Posterior cingulate gyrus (tissue), 11 donors: ENCODE data around the gene GPRC6A.

Source experiments
- DNase-seq, 10 donors: peaks; one replicate each; pipeline versions ENCODE4 v3.0.0 to v3.0.0-alpha.2; 2020 to 2021; ENCODE audit warnings: mixed read lengths in 3 of 10
- intact Hi-C: fragments of 100-400 bp; cut with DNase I; formaldehyde crosslinking; loops from one replicate; pipeline ENCODE4 v1.15.1; 2023

GPRC6A gene

DNA sequence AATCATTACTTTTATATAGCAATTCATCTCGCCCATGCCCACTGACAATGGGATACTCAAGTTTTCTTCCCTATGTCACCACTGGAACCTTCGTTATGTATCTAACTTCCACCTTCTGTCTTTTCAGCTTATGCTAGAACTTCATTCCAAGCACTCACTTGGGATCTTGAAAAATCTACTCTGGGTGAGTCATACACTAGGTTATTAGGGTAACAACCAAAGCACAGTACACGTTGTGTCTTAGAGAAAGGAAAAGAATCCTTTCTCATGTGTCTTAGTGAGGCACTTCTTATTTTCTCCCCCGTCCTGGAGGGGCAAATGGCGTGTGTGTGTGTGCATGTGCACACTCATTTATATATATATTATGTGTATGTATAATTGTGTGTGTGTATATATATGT, 45.0 kb downstream of the GPRC6A start:
- intact Hi-C loops = no loop called here
- DNase-seq = no peak

DNA sequence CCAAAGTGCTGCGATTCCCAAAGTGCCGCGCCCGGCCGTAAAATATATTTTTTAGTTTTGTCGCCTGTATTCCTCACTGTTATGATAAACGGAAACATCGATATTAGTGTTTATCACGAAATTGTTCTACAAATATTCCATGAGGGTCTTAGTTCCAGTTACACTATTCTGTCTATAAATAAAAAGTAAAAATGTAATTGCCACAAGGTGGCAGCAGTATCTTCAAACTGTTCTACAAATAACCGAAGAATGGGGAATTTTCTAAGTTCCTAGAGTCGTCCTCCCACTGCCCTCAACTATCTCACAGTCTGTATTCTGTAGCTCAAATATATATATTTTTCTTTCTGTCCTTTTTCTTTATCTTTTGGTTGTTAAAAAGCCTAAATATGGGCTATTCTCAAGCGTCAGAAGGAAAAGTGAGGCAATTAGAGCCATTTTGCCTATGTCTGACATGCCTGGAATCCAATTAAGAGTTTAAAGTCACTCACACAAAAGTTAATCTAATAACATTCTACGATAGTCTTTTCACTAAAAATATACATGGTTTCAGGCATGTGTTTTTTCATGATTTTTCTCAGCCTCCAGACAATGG, 49.2 kb downstream of the GPRC6A start:
- DNase-seq = no peak
- intact Hi-C loops = loop anchor here (1.0 to 2.0 kb wide), 2 partner anchors 68 to 189 kb away; no protein-coding TSS in a partner anchor

DNA sequence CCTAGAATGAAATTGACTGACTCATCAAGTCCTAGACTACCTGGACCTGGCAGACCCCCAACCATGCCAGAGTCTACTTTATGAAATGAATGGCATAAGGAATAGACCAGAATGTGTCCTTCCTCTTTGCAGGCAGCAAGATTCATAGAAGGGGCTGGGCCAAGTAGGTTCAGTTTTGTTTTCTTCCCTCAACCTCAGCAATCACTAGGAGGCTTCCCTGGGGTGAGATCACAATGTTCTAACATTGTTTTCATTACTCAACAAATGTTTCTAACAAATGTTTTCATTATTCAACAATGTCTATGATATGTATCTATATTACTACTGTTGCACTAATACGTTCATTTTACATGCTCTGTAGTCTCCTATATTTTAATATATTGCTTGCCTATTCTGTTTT, 55.0 kb downstream of the GPRC6A start:
- intact Hi-C loops = no loop called here

DNA sequence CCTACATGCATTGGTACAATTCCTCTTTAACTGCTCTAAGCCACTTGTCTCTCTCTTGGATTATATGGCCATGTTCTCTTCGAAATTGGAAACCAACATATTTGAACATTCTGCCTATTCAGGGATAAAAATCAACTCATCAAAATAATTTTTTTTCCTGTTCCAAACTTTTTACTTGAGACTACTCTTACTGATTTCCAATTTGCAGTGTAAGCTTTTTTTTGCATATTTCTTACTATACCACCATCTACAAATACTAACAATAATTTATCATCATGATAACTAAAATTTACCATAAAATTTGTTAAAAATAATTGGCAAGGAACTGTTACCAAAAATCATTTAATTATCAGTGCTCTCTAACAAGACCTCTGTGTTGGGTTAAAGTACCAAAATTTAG, 56.4 kb downstream of the GPRC6A start:
- intact Hi-C loops = no loop called here
- no peak for DNase-seq

More for the DNA sequence above, 55.0 kb downstream of the GPRC6A start:
- DNase-seq = no peak

DNA sequence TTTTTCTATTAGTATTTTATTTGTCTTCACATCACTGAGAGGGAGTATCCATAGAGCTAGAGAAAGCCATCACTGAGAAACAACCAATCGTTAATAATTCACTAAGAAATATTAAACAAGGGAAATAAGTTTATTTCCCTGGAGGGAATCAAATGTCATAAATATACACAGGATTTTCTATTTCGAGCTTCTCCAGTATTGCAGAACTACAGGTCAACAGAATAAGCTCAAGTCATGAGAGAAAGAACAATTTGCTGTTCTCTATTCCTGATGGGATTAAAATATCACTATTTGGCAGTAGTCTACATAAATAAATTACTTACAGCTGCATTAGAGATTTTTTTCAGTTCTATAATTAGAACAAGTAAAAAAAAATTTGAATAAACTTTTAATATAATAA, 61.2 kb downstream of the GPRC6A start:
- intact Hi-C loops = no loop called here
- no peak for DNase-seq

DNA sequence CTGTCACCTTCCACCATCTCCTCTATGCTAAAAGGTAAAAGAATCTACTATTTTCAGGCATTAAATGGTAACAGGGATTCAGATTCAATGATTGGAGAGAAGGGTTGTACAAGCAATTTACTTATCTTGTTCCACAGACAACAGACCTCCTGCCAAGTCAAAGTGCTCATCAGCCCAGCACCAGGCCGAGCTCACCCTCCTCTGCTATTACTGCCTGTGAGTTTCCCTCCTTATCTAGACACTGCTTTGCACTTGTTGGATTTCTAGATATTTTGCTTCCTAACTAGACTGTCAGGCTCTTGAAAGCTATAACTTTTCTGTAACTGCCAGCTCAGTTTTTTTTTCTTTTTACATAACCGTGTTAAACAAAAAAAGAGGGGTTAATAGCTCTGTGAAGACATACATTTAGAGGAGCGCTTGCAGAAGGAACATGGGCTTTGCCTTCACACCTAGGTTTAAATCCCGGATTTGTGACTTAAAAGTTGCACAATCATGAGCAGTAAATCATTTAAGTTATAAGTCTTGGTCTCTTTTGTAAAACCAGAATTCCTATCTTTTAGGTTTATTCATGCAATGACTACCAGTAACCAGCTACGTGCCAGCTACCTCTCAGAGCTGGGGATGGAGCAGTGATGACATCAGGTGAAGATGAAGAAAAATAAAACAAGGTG, 62.2 kb downstream of the GPRC6A start:
- intact Hi-C loops = no loop called here
- no peak for DNase-seq

DNA sequence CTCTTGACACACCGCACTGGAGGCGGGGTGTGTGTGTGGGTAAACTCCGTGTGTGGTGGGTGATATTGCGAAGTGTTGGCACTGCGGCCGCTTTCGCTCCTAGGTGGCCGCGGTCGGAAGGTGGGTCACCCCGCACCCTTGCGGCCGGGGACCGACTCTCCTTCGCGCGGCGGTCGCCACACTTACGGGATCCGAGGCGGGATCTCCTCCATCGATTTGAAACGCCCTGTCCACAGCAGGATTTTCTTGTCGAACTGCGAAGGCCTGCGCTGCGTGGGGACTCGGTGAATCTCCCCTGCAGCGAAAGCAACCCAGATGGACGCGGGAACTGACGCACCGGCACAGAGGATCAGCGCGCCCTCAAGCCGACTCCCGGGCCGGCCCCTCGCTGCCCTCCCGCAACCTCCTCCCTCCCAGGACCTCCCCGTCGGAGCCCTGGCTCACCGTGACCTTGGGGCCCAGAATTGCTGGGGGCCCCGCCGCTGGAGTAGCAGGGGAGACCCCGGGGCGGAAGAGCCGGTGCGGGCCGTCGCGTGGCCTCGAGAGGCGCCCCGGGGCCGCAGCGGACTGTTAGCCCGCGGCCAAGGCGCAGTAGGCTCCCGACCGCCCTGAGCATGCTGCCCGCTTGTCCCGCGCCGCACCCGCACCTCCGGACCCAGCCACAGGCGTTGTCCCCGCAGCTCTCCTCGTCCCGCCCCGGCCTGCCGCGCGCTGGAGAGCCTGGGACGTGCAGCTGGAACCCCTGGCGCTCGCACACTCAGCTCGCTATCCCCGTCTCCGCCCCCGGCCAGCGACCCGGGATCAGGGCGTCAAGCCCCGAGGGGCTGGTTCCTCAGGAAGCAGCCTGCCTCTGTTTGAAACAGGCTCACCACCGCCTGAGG, 63.7 kb downstream of the GPRC6A start, which contains the start of gene FAM162B:
FAM162B (minus strand) TSS at position 759 of the 881 bp plus-strand sequence; CDS start at position 616, 143 bp downstream.
- intact Hi-C loops = no loop called here
- DNase-seq = peak in 7 of 10 donors; percentile 15 to 89 (median 22)

DNA sequence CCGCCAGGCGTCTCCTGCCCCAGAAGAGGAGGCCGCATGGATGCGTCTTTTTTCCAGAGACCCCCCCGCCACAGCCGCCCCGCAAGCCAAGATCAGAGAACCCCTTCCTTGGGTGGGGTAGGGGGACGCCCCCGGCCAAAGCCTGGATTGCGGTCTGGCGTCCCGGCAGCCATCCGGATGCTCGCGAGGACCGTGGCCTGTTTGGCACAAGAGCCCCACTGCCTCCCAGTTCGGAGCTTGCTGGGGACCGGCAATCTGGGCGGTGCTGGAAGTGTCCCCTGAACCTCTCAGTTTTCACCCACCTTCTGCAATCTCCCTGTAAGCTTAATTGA, 64.3 kb downstream of the GPRC6A start:
- DNase-seq = peak in 5 of 10 donors; percentile 5 to 75 (median 9)

DNA sequence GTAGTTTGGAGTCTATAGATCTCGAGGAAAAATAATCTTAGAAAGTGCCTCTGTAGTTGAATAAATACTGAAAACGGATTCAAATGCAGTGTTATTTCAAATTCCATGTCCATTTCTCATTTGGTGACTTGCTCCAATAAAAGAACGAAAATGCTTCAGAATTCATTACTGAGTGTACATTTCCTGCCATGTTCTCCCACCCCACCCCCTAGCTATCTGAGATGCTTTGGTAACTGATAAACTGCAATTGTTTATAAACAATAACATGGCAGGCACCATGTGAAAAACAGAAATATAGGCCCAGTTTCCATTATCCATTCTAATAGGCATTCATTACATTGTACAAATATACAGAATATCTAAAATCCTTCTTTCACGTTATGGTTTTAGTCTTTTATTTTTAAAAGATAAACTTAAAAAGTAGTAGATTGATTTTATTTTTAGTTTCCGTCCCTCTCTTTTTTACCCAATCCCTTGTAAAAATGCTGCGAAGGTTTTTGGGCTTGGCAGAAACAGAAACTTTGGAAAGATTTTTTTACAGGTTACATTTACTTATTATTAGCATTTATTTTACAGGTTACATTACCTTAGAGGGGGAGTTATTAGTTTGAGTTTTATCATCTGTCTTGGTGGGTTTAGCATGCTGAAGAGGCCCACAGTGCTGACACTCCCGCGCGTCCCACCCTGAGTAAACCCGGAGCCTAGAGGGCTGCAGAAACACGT, 64.8 kb downstream of the GPRC6A start:
- peak in 1 of 10 donors; percentile 13 for DNase-seq
- intact Hi-C loops = no loop called here

More for the DNA sequence above, 64.3 kb downstream of the GPRC6A start:
- intact Hi-C loops = no loop called here

DNA sequence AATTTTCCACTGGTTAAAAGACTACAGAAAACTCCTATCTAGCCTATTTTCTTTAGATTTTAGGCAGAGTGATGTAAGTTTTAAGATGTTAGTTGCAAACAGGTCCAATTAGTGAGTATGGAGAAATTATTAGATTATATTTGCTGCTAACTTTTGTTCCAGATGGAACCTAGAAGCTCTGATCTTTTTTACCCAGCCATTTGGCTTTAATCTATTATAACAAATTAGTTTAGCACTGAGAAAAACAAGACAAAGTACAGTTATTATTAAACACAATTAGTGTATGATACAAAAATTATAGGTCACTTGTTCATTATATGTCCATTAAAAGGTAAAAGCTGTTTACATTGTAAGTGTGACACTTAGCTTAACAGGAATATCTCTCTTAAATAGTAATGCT, 65.8 kb downstream of the GPRC6A start:
- intact Hi-C loops = no loop called here

DNA sequence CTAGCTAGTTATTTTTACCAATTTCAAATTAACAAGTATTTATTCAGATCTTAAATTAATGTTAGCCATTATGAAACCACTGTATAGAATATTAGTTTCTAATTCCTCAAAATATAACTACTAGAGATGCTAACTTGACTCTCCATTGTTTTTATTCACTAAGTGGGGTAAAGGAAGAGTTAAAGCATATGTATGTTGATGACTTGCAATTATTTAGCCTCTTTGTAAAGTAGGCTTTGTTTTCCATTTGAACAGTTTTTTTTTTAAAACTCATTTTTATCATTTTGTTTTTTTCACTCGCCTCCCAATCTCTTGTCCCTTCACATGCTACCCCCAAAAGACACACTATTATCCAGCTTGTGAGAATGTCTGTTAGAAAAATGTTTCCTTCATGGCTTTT, 66.6 kb downstream of the GPRC6A start:
- no peak for DNase-seq
- intact Hi-C loops = no loop called here

More for the DNA sequence above, 65.8 kb downstream of the GPRC6A start:
- no peak for DNase-seq

DNA sequence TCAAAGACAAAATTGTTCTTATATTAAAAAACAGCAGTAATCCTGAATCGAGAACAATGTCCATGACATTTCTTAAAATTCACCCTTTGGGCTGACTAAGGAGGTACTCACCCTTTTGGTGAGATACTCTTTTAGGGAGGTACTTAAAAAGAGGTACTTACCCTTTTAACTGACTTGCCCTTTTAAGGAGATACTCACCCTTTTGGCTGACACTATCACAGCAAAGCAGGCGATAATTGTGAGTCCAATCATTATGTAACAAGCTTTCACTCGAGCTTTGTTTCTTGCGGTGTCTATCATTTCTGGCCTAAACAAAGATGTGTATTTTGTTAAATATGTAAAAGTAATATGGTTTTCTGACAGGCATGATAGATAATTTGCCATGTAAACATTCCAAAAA, 67.1 kb downstream of the GPRC6A start:
- intact Hi-C loops = no loop called here
- no peak for DNase-seq

DNA sequence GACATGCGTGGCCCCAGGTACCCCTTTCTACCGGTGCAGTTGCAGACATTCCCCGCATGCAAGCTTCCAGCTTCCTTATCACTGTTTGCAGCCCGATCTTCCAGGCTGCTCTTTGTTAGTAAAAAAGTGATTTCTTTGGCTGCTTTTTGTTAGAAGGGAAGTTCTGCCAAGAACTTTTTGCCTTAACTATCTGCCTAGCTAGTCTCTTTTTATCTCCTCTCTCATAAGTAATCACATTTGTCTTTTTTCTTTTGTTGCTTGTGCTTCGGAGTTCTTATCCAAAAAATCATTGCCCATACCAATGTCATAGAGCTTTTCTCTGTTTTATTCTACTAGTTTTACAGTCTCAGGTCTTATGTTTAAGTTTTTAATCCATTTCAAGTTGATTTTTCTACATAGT, 83.7 kb downstream of the GPRC6A start:
- intact Hi-C loops = no loop called here
- DNase-seq = peak in 1 of 10 donors; percentile 53
